H1 (cell line): ENCODE results near the gene FHIT. TPM values are rescaled to one million over a fixed set of nuclear protein-coding genes. Genes with fewer than 3 reads are reported as not detected.

Source experiments
- CTCF ChIP-seq, 3 experiments: IDR thresholded peaks; 1 replicate in 2 of 3; 2 replicates in 1 of 3; pipeline versions ENCODE4 v1.5.1 to v1.6.1; 2011; ENCODE audit warnings: low read length in 3 of 3, mild to moderate bottlenecking in 3 of 3, inconsistent platforms in 2 of 3, low read depth in 1 of 3, moderate library complexity in 1 of 3; ENCODE audit not compliant: insufficient read depth in 1 of 3; ENCODE audit errors: control extremely low read depth in 1 of 3
- GTF2F1 ChIP-seq: IDR thresholded peaks from 2 replicates; pipeline ENCODE4 v1.6.1; 2012; ENCODE audit warnings: low read depth, low read length, improper control_type of control experiment, borderline replicate concordance
- JUN ChIP-seq: IDR thresholded peaks from 2 replicates; pipeline ENCODE4 v1.6.1; 2011; ENCODE audit warnings: low read depth, mild to moderate bottlenecking, improper control_type of control experiment, low read length
- JUND ChIP-seq: IDR thresholded peaks from 2 replicates; pipeline ENCODE4 v1.6.1; 2011; ENCODE audit warnings: mild to moderate bottlenecking, improper control_type of control experiment, low read length
- KDM1A ChIP-seq: fragments of 200-600, 300-600 bp; sonication (generic); IDR thresholded peaks from 2 replicates; pipeline ENCODE4 v1.7.1; 2016; ENCODE audit warnings: mild to moderate bottlenecking, low read length, borderline replicate concordance
- KDM4A ChIP-seq: IDR thresholded peaks from one replicate; pipeline ENCODE4 v1.7.1; 2012; ENCODE audit warnings: low read depth, mild to moderate bottlenecking, moderate library complexity, low read length, inconsistent platforms; ENCODE audit not compliant: severe bottlenecking
- RBBP5 ChIP-seq: IDR thresholded peaks from 2 replicates; pipeline ENCODE4 v1.7.1; 2012; ENCODE audit warnings: low read depth, mild to moderate bottlenecking, inconsistent platforms, low read length, moderate library complexity, borderline replicate concordance
- ZNF274 ChIP-seq: IDR thresholded peaks from 2 replicates; pipeline ENCODE4 v1.7.0; 2012; ENCODE audit warnings: low read length, borderline replicate concordance; ENCODE audit errors: extremely low read depth
- polyA plus RNA-seq, 7 experiments: library from polyadenylated mRNA; depleted of rRNA in 3 of 7; stranded (reverse) in 5 of 7; unstranded in 2 of 7; fragments of >200 nt in 5 of 7; fragments of 200-250 nt in 2 of 7; gene quantifications; 1 replicate in 5 of 7; 2 replicates in 1 of 7; 4 replicates in 1 of 7; pipeline versions ENCODE4 v1.2.1 to v1.2.3, GENCODE V29; 2011 to 2013; ENCODE audit warnings: missing spikeins in 2 of 7, mixed read lengths in 2 of 7
- total RNA-seq: library from RNA; stranded (reverse); fragmentation: NEBNext Ultra II Directional; extraction: Animal tissue kit (Norgen Biotek cat#: 25700); gene quantifications from 2 replicates; pipeline ENCODE4 v1.2.1, GENCODE V29; 2021

Gene FHIT
- total and polyA plus RNA-seq, 2 of the 8 experiments (the other 6 are each of a cell fraction or from before 2014, with no cell fraction given) = 1.2 to 3.2 TPM

GRCh38 chr3:59780209-59780608, 1471.0 kb downstream of the FHIT start (continued):
- TF ChIP-seq CTCF (IDR thresholded peaks at IDR 0.05; ENCODE audit: control extremely low read depth in 1 of 3, insufficient read depth in 1 of 3, low read depth in 1 of 3, low read length in 3 of 3) = no peak
- TF ChIP-seq JUND = no peak
- no peak for TF ChIP-seq GTF2F1
- TF ChIP-seq ZNF274 = no peak
- no peak for TF ChIP-seq KDM4A
- TF ChIP-seq JUN = no peak
- TF ChIP-seq KDM1A = no peak
- no peak for TF ChIP-seq RBBP5
